ENCODE results near the gene MXRA7. TPM values are rescaled to one million over a fixed set of nuclear protein-coding genes. Genes with fewer than 3 reads are reported as not detected.

The MXRA7 gene
- total and polyA plus RNA-seq, 4 donors = 4.8 to 22.1 (median 11.3) TPM

GRCh38 chr17:76697702-76698465, 12.9 kb downstream of the MXRA7 start:
- Histone ChIP-seq H3K4me1 (ENCODE audit: control insufficient read depth in 4 of 4, insufficient read depth in 4 of 4, low read length in 3 of 4) (peaks cover 0 to 5% (median 0%) of the 10 kb centered on the region in 4 donors), H3K36me3 (ENCODE audit: control insufficient read depth in 4 of 4, insufficient read depth in 3 of 4, low read depth in 1 of 4, low read length in 3 of 4) (no peaks in the 10 kb centered on the region), H3K9me3 (ENCODE audit: control insufficient read depth in 4 of 4, low read length in 3 of 4) (no peaks in the 10 kb centered on the region), H3K27ac (ENCODE audit: low read depth in 1 of 2, low read length in 2 of 2) (peak overlapping the region in 1 of 2 donors; percentile 31), H3K9ac (ENCODE audit: low read depth in 1 of 2, low read length in 2 of 2) (no peak overlapping the region), H3K27me3 (ENCODE audit: control insufficient read depth in 4 of 4, insufficient read depth in 4 of 4, low read length in 3 of 4) (no peaks in the 10 kb centered on the region), H3K4me3 (ENCODE audit: low read depth in 1 of 3, low read length in 3 of 3) (no peak overlapping the region)
- no peak for DNase-seq (ENCODE audit: low spot score)
- WGBS = 77% methylated on average over 17 of the region's 17 CpGs
- TF ChIP-seq JUND (IDR thresholded peaks at IDR 0.05) (no peak), RXRA (IDR thresholded peaks at IDR 0.05) (peak in 1 of 2 donors; percentile 19), SP1 (IDR thresholded peaks at IDR 0.05) (no peak), HNF4A (conservative IDR thresholded peaks at IDR 0.05) (no peak)
- TF ChIP-seq, protein P1, sequence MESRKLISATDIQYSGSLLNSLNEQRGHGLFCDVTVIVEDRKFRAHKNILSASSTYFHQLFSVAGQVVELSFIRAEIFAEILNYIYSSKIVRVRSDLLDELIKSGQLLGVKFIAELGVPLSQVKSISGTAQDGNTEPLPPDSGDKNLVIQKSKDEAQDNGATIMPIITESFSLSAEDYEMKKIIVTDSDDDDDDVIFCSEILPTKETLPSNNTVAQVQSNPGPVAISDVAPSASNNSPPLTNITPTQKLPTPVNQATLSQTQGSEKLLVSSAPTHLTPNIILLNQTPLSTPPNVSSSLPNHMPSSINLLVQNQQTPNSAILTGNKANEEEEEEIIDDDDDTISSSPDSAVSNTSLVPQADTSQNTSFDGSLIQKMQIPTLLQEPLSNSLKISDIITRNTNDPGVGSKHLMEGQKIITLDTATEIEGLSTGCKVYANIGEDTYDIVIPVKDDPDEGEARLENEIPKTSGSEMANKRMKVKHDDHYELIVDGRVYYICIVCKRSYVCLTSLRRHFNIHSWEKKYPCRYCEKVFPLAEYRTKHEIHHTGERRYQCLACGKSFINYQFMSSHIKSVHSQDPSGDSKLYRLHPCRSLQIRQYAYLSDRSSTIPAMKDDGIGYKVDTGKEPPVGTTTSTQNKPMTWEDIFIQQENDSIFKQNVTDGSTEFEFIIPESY (IDR thresholded peaks at IDR 0.05) = no peak
- TF ChIP-seq, protein P2, sequence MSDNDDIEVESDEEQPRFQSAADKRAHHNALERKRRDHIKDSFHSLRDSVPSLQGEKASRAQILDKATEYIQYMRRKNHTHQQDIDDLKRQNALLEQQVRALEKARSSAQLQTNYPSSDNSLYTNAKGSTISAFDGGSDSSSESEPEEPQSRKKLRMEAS (IDR thresholded peaks at IDR 0.05) = no peak

DNA sequence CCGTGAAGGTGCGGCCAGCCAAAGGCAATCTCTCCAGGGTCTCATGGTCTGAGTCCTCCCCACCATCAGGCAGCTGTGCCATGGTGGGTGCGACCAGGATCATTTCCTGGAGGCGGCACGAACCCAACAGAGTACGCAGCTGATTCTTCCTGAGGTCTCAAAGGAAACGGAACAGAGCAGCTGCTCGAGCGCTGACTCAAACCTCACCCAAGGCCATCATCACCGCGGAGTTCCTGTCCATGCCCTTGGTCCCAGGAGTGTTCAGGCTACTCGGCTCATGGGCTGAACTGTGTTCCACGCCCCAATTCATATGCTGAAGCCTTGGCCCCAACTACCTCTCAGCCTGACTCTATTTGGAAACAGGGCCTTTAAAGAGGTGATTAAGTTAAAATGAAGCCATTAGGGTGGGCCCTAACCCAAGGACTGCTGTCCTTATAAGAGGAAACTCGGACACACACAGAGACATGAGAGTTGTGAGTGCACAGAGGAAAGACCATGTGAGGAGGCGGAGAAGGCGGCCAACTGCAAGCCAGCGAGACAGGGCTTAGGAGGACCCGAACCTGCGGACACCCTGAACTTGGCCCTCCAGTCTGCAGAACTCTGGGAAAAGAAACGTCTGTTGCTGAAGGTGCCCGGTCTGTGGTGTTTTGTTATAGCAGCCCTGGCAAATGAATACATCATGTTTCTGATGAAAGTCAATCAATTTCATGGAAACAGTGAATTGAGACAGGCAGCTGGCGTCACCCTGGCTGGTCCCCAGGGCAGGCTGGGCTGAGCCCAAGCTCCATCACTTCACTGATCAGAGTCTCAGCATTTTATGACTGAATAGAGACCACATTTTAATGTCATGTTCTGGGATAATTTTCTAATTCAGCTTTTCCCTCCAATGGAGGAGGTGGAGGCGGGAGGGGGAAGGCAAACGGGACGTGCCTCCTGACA, 13.7 kb downstream of the MXRA7 start:
- no peak for DNase-seq (ENCODE audit: low spot score)
- no peak overlapping the region for H3K4me3 ChIP-seq (ENCODE audit: low read depth in 1 of 3, low read length in 3 of 3)
- peak overlapping the region in 1 of 2 donors; percentile 31 for H3K27ac ChIP-seq (ENCODE audit: low read depth in 1 of 2, low read length in 2 of 2)
- WGBS = 80% methylated on average over 25 of the region's 25 CpGs
- no peaks in the 10 kb centered on the region for H3K9me3 ChIP-seq (ENCODE audit: control insufficient read depth in 4 of 4, low read length in 3 of 4)
- peaks cover 0 to 5% (median 0%) of the 10 kb centered on the region in 4 donors for H3K4me1 ChIP-seq (ENCODE audit: control insufficient read depth in 4 of 4, insufficient read depth in 4 of 4, low read length in 3 of 4)
- TF ChIP-seq, protein P2 (IDR thresholded peaks at IDR 0.05) = no peak
- no peak for TF ChIP-seq GABPA (IDR thresholded peaks at IDR 0.05 in 1 of 2, conservative IDR thresholded peaks at IDR 0.05 in 1 of 2)
- no peak for TF ChIP-seq RAD21 (IDR thresholded peaks at IDR 0.05)
- TF ChIP-seq, protein P3, sequence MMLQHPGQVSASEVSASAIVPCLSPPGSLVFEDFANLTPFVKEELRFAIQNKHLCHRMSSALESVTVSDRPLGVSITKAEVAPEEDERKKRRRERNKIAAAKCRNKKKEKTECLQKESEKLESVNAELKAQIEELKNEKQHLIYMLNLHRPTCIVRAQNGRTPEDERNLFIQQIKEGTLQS (IDR thresholded peaks at IDR 0.05) = no peak
- TF ChIP-seq, protein P4, sequence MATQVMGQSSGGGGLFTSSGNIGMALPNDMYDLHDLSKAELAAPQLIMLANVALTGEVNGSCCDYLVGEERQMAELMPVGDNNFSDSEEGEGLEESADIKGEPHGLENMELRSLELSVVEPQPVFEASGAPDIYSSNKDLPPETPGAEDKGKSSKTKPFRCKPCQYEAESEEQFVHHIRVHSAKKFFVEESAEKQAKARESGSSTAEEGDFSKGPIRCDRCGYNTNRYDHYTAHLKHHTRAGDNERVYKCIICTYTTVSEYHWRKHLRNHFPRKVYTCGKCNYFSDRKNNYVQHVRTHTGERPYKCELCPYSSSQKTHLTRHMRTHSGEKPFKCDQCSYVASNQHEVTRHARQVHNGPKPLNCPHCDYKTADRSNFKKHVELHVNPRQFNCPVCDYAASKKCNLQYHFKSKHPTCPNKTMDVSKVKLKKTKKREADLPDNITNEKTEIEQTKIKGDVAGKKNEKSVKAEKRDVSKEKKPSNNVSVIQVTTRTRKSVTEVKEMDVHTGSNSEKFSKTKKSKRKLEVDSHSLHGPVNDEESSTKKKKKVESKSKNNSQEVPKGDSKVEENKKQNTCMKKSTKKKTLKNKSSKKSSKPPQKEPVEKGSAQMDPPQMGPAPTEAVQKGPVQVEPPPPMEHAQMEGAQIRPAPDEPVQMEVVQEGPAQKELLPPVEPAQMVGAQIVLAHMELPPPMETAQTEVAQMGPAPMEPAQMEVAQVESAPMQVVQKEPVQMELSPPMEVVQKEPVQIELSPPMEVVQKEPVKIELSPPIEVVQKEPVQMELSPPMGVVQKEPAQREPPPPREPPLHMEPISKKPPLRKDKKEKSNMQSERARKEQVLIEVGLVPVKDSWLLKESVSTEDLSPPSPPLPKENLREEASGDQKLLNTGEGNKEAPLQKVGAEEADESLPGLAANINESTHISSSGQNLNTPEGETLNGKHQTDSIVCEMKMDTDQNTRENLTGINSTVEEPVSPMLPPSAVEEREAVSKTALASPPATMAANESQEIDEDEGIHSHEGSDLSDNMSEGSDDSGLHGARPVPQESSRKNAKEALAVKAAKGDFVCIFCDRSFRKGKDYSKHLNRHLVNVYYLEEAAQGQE (IDR thresholded peaks at IDR 0.05) = no peak
- no peak for TF ChIP-seq FOXA1 (IDR thresholded peaks at IDR 0.05)
- TF ChIP-seq EGR1 (IDR thresholded peaks at IDR 0.05; ENCODE audit: low read depth in 2 of 2) = no peak
- TF ChIP-seq, protein P1 (IDR thresholded peaks at IDR 0.05) = no peak
- no peak for TF ChIP-seq FOXA2 (IDR thresholded peaks at IDR 0.05)
- TF ChIP-seq SP1 (IDR thresholded peaks at IDR 0.05) = no peak
- TF ChIP-seq NR2F2 (IDR thresholded peaks at IDR 0.05) = no peak
- no peak for TF ChIP-seq TAF1 (conservative IDR thresholded peaks at IDR 0.05)
- TF ChIP-seq CTCF (IDR thresholded peaks at IDR 0.05; ENCODE audit: low read depth, low read length, missing input control) = no peak
- no peak for TF ChIP-seq YY1 (IDR thresholded peaks at IDR 0.05)
- no peak for TF ChIP-seq RXRA (IDR thresholded peaks at IDR 0.05)
- TF ChIP-seq HNF4A (conservative IDR thresholded peaks at IDR 0.05) = no peak
- TF ChIP-seq HNF4G (IDR thresholded peaks at IDR 0.05) = no peak
- no peak for TF ChIP-seq JUND (IDR thresholded peaks at IDR 0.05)
- H3K9ac ChIP-seq (ENCODE audit: low read depth in 1 of 2, low read length in 2 of 2) = no peak overlapping the region
- no peaks in the 10 kb centered on the region for H3K27me3 ChIP-seq (ENCODE audit: control insufficient read depth in 4 of 4, insufficient read depth in 4 of 4, low read length in 3 of 4)
- H3K36me3 ChIP-seq (ENCODE audit: control insufficient read depth in 4 of 4, insufficient read depth in 3 of 4, low read depth in 1 of 4, low read length in 3 of 4) = no peaks in the 10 kb centered on the region

Measured in liver (tissue), 9 donors.